K562 (cell line): Measurements from ENCODE around the gene FXR1. TPM values are rescaled to one million over a fixed set of nuclear protein-coding genes. Genes with fewer than 3 reads are reported as not detected.

Experiments
- ATAC-seq: fragments of 200-7000 bp; cut with Tn5 transposase; 3 replicates; pipeline ENCODE4 v1.9.1; 2020; ENCODE audit warnings: moderate library complexity
- BruUV-seq: library from RNA; stranded (reverse); fragments of 400-500 nt; replicated peaks from 2 replicates; lab custom pipeline; 2021; lab: Mats Ljungman, UMichigan
- CTCF ChIA-PET: fragments of 300-600 bp; formaldehyde crosslinking; extraction: SDS; loops from one replicate; lab custom pipeline; 2021; ENCODE audit warnings: low intra/inter-chr PET ratio; lab: Yijun Ruan, JAX
- POLR2A ChIA-PET: fragments of 300-600, 350-650 bp; sonication (Branson Sonifier 250); formaldehyde crosslinking; extraction: SDS; loops from one replicate; lab custom pipeline; 2021; ENCODE audit warnings: antibody characterized with exemption, inconsistent platforms; lab: Yijun Ruan, JAX
- DNase-seq, 4 experiments: peaks; one replicate each; pipeline versions ENCODE4 v3.0.0 to v3.0.0-alpha.2; 2011 to 2018; ENCODE audit warnings: low spot score in 3 of 4, mixed read lengths in 3 of 4; ENCODE audit errors: extremely low read depth in 1 of 4
- FAIRE-seq: peaks from 2 replicates; lab custom pipeline; 2011; peaks lifted over from hg19 to GRCh38; lab: Jason Lieb, UNC
- H2AFZ ChIP-seq: 2 replicates; pipeline ENCODE4 v1.6.0; 2011; ENCODE audit warnings: low read depth, low read length, control low read depth, inconsistent platforms
- H3K27ac ChIP-seq: fragments of 200-600 bp; 3 replicates; pipeline ENCODE4 v1.8.0; 2011; ENCODE audit warnings: low read depth, mild to moderate bottlenecking, control low read depth, inconsistent platforms, low read length, moderate library complexity, mixed read lengths; ENCODE audit errors: extremely low read depth
- H3K27me3 ChIP-seq, 2 experiments: fragments of 300-600 bp in 1 of 2; 2 replicates in 1 of 2; 3 replicates in 1 of 2; pipeline versions ENCODE4 v1.6.0 to v1.8.0; 2011; ENCODE audit warnings: inconsistent platforms in 2 of 2, low read length in 2 of 2, mild to moderate bottlenecking in 1 of 2, mixed read lengths in 1 of 2, moderate library complexity in 1 of 2; ENCODE audit not compliant: control insufficient read depth in 2 of 2, insufficient read depth in 2 of 2
- H3K36me3 ChIP-seq: fragments of 300-600 bp; 3 replicates; pipeline ENCODE4 v1.8.0; 2011; ENCODE audit warnings: mild to moderate bottlenecking, low read length, inconsistent platforms; ENCODE audit not compliant: control insufficient read depth, insufficient read depth
- H3K4me1 ChIP-seq, 2 experiments: fragments of 200-600 bp in 1 of 2; replicated peaks in 1 of 2; 2 replicates in 1 of 2; 3 replicates in 1 of 2; pipeline versions ENCODE4 v1.5.1 to v1.8.0; 2011; ENCODE audit warnings: inconsistent platforms in 2 of 2, low read length in 2 of 2, mild to moderate bottlenecking in 1 of 2, mixed read lengths in 1 of 2, moderate library complexity in 1 of 2; ENCODE audit not compliant: control insufficient read depth in 2 of 2, insufficient read depth in 2 of 2
- H3K4me2 ChIP-seq: 2 replicates; pipeline ENCODE4 v1.6.1; 2011; ENCODE audit warnings: low read length, control low read depth, inconsistent platforms, mixed read lengths; ENCODE audit not compliant: insufficient read depth
- H3K4me3 ChIP-seq: fragments of 200-600 bp; sonication (generic), shearing (Covaris generic); 2 replicates; pipeline ENCODE4 v1.5.1; 2016; ENCODE audit warnings: control low read depth, inconsistent platforms
- H3K79me2 ChIP-seq: fragments of 200-600 bp; 3 replicates; pipeline ENCODE4 v1.8.0; 2011; ENCODE audit warnings: low read length, inconsistent platforms; ENCODE audit not compliant: control insufficient read depth, insufficient read depth
- H3K9ac ChIP-seq, 2 experiments: 2 replicates each; pipeline versions ENCODE4 v1.6.0 to v1.6.1; 2011; ENCODE audit warnings: low read depth in 2 of 2, low read length in 2 of 2, control low read depth in 1 of 2, inconsistent platforms in 1 of 2, mild to moderate bottlenecking in 1 of 2, mixed read lengths in 1 of 2; ENCODE audit not compliant: insufficient read depth in 1 of 2
- H3K9me1 ChIP-seq: one replicate; pipeline ENCODE4 v1.6.0; 2011; ENCODE audit warnings: inconsistent platforms, mild to moderate bottlenecking, low read length, moderate library complexity; ENCODE audit not compliant: control insufficient read depth, insufficient read depth
- H3K9me3 ChIP-seq: replicated peaks from 2 replicates; pipeline ENCODE4 v1.5.1; 2011; ENCODE audit warnings: low read depth, low read length, inconsistent platforms; ENCODE audit not compliant: control insufficient read depth, insufficient read depth
- H4K20me1 ChIP-seq: replicated peaks from 2 replicates; pipeline ENCODE4 v1.6.1; 2011; ENCODE audit warnings: low read length, inconsistent platforms, mixed read lengths; ENCODE audit not compliant: control insufficient read depth, insufficient read depth
- BRD4 ChIP-seq: fragments of 200-600 bp; sonication (generic); IDR thresholded peaks from 2 replicates; pipeline ENCODE4 v1.6.1; 2017; ENCODE audit warnings: inconsistent platforms
- PURB ChIP-seq: sonication (generic); formaldehyde crosslinking; IDR thresholded peaks from 2 replicates; pipeline ENCODE4 v1.9.0; 2021; ENCODE audit warnings: low read depth, mild to moderate bottlenecking, missing genetic modification reagents
- RFX7 ChIP-seq: fragments of 250-450 bp; sonication (Bioruptor Pico); IDR thresholded peaks from 2 replicates; pipeline ENCODE4 v1.5.1; 2021; ENCODE audit warnings: mild to moderate bottlenecking
- SNIP1 ChIP-seq: fragments of 450-650 bp; IDR thresholded peaks from 2 replicates; pipeline ENCODE4 v1.7.1; 2017; ENCODE audit warnings: low read depth, mild to moderate bottlenecking
- TCF3 ChIP-seq: sonication (generic); formaldehyde crosslinking; IDR thresholded peaks from 2 replicates; pipeline ENCODE4 v1.4.0; 2020; ENCODE audit warnings: mild to moderate bottlenecking, missing genetic modification reagents
- YBX1 ChIP-seq: fragments of 450-650 bp; IDR thresholded peaks from 2 replicates; pipeline ENCODE4 v1.7.1; 2016; ENCODE audit warnings: mild to moderate bottlenecking
- ZFP36 ChIP-seq: fragments of 150-350 bp; IDR thresholded peaks from 2 replicates; pipeline ENCODE4 v1.6.1; 2018; ENCODE audit warnings: low read length, low read depth; ENCODE audit not compliant: partially characterized antibody
- ZNF121 ChIP-seq: sonication (generic); formaldehyde crosslinking; conservative IDR thresholded peaks from 2 replicates; pipeline ENCODE4 v1.8.0; 2022; ENCODE audit warnings: missing genetic modification reagents
- ZNF263 ChIP-seq: sonication (generic); formaldehyde crosslinking; IDR thresholded peaks from 2 replicates; pipeline ENCODE4 v1.8.0; 2022; ENCODE audit warnings: mild to moderate bottlenecking, missing genetic modification reagents, borderline replicate concordance
- WGBS: fragments of 100-300 bp; shearing (Covaris generic); methylation state at CpG from one replicate; pipeline ENCODE4 v1.1.6; 2016; ENCODE audit warnings: low coverage, mixed read lengths; ENCODE audit not compliant: insufficient coverage; ENCODE audit errors: missing lambda C conversion rate; 5-methylcytosine and 5-hydroxymethylcytosine counted together
- in situ Hi-C: fragments of 300-500 bp; cut with MboI; formaldehyde crosslinking; loops from 4 replicates; pipeline ENCODE4 v1.15.0; 2018; ENCODE audit warnings: inconsistent platforms, mixed read lengths
- intact Hi-C: fragments of 100-400 bp; cut with micrococcal nuclease; formaldehyde crosslinking; loops from 2 replicates; pipeline ENCODE4 v1.14.2; 2022
- polyA plus RNA-seq, 8 experiments: library from polyadenylated mRNA; depleted of rRNA in 4 of 8; stranded (reverse) in 5 of 8; unstranded in 3 of 8; fragments of >200 nt; fragmentation: Nextera tagmentation in 2 of 8; fragmentation: Illumina TruSeq in 1 of 8; extraction: Ambion mirVana in 2 of 8; extraction: Trizol in 1 of 8; gene quantifications; 2 replicates each; pipeline versions ENCODE4 v1.2.1 to v1.2.3, GENCODE V29; 2011 to 2014; ENCODE audit warnings: inconsistent platforms in 1 of 8, missing spikeins in 1 of 8
- total RNA-seq, 7 experiments: library from RNA; depleted of rRNA in 6 of 7; stranded (reverse); fragments of >200 nt in 6 of 7; fragmentation: Illumina TruSeq in 2 of 7; extraction: Trizol in 2 of 7; gene quantifications; 2 replicates each; pipeline versions ENCODE4 v1.2.1 to v1.2.3, GENCODE V29; 2011 to 2021; ENCODE audit warnings: low replicate concordance in 1 of 7
- TF ChIP-seq, protein P1 (sequence below): sonication (generic); formaldehyde crosslinking; IDR thresholded peaks from 2 replicates; pipeline ENCODE4 v1.8.0; 2022; ENCODE audit warnings: mild to moderate bottlenecking, low read depth, missing genetic modification reagents
- TF ChIP-seq, protein P2 (sequence below): sonication (generic); formaldehyde crosslinking; IDR thresholded peaks from 2 replicates; pipeline ENCODE4 v1.8.1; 2023; ENCODE audit warnings: mild to moderate bottlenecking, missing genetic modification reagents
- TF ChIP-seq, protein P3 (sequence below): fragments of 450-650 bp; formaldehyde crosslinking; IDR thresholded peaks from 2 replicates; pipeline ENCODE4 v1.4.0; 2022; ENCODE audit warnings: mild to moderate bottlenecking, moderate library complexity

FXR1 gene
- total and polyA plus RNA-seq, 9 of the 15 experiments (the other 6 are each of a cell fraction or from before 2014, with no cell fraction given): 59.4 to 177 (median 136) TPM

DNA sequence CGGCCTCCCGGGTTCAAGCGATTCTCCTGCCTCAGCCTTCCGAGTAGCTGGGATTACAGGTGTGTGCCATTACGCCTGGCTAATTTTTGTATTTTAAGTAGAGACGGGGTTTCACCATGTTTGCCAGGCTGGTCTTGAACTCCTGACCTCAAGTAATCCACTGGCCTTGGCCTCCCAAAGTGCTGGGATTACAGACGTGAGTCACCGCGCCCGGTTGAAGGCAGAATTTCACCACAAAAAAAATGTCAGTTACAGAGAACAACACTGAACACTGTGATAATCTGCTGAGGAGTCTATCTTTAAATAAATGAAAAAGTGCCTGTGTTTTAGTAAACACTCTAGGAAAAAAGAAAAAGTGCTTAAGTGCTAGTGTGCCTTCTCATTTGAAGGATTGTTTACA lies 73.9 kb downstream of the FXR1 start (continued):
- peak; percentile 15; the same call in 1 of the 2 replicates for TF ChIP-seq TCF3 (CRISPR knock-in tag)

DNA sequence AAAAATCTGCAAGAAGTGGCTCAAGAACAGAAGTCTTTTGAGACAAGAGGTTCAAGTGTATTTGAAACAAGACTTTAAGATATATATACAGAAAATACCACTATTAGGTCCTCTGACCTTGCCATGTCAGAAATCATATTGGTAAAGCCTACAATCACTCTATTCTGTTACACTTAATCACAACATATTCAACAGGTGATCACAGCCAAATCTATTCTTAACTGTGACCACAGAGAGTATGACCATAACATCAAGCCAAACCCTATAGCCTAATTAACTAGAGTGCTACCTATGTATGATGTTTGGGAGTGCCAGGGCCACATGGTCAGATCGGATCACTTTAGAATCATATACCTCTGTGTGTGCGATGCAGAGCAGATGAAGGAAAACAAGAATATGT lies 74.9 kb downstream of the FXR1 start:
- Histone ChIP-seq H3K27me3 (no peaks in the 10 kb centered on the region), H4K20me1 (no peaks in the 10 kb centered on the region), H3K36me3 (peaks cover 53% of the 10 kb centered on the region), H3K79me2 (peaks cover 28% of the 10 kb centered on the region), H2AFZ (no peak overlapping the region), H3K9ac (no peak overlapping the region), H3K4me1 (peaks cover 2 to 11% of the 10 kb centered on the region in 2 experiments; a peak in 3 of 5 replicates), H3K4me2 (peak overlapping the region; percentile 22; the same call in 1 of the 2 replicates), H3K9me1 (no peaks in the 10 kb centered on the region), H3K4me3 (no peak overlapping the region), H3K9me3 (no peaks in the 10 kb centered on the region), H3K27ac (peak overlapping the region; percentile 64; the same call in 1 of the 3 replicates)
- ChIA-PET POLR2A (no interaction called here), CTCF (no interaction called here)
- intact Hi-C loops (loop anchor here (5.0 to 10.0 kb wide), 4 partner anchors 123 to 1815 kb away; partner anchors contain the start of gene TTC14), in situ Hi-C loops (loop anchor here (25.0 kb wide), 1 partner anchor 375 kb away; the partner anchor contains the start of gene TTC14)
- no peak for FAIRE-seq
- WGBS: 91% methylated on average over 2 of the region's 2 CpGs
- ATAC-seq: no peak
- no peak for TF ChIP-seq ZNF121 (CRISPR knock-in tag)
- TF ChIP-seq SNIP1: no peak
- no peak for TF ChIP-seq RFX7
- TF ChIP-seq BRD4: no peak
- TF ChIP-seq, protein P1, sequence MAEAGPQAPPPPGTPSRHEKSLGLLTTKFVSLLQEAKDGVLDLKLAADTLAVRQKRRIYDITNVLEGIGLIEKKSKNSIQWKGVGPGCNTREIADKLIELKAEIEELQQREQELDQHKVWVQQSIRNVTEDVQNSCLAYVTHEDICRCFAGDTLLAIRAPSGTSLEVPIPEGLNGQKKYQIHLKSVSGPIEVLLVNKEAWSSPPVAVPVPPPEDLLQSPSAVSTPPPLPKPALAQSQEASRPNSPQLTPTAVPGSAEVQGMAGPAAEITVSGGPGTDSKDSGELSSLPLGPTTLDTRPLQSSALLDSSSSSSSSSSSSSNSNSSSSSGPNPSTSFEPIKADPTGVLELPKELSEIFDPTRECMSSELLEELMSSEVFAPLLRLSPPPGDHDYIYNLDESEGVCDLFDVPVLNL (CRISPR knock-in tag): no peak
- no peak for TF ChIP-seq YBX1
- TF ChIP-seq, protein P2, sequence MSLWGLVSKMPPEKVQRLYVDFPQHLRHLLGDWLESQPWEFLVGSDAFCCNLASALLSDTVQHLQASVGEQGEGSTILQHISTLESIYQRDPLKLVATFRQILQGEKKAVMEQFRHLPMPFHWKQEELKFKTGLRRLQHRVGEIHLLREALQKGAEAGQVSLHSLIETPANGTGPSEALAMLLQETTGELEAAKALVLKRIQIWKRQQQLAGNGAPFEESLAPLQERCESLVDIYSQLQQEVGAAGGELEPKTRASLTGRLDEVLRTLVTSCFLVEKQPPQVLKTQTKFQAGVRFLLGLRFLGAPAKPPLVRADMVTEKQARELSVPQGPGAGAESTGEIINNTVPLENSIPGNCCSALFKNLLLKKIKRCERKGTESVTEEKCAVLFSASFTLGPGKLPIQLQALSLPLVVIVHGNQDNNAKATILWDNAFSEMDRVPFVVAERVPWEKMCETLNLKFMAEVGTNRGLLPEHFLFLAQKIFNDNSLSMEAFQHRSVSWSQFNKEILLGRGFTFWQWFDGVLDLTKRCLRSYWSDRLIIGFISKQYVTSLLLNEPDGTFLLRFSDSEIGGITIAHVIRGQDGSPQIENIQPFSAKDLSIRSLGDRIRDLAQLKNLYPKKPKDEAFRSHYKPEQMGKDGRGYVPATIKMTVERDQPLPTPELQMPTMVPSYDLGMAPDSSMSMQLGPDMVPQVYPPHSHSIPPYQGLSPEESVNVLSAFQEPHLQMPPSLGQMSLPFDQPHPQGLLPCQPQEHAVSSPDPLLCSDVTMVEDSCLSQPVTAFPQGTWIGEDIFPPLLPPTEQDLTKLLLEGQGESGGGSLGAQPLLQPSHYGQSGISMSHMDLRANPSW: no peak
- no peak for TF ChIP-seq PURB (CRISPR knock-in tag)
- TF ChIP-seq ZFP36: no peak
- TF ChIP-seq, protein P3, sequence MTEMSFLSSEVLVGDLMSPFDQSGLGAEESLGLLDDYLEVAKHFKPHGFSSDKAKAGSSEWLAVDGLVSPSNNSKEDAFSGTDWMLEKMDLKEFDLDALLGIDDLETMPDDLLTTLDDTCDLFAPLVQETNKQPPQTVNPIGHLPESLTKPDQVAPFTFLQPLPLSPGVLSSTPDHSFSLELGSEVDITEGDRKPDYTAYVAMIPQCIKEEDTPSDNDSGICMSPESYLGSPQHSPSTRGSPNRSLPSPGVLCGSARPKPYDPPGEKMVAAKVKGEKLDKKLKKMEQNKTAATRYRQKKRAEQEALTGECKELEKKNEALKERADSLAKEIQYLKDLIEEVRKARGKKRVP (CRISPR knock-in tag): no peak
- no peak for TF ChIP-seq ZNF263 (CRISPR knock-in tag)
- no TSS peak for BruUV-seq
- no peak for DNase-seq
